22Rv1 (cell line): ENCODE data around the gene FUT1.

Source experiments
- CTCF ChIP-seq: fragments of 450-650 bp; IDR thresholded peaks from 2 replicates; pipeline ENCODE4 v1.5.1; 2017; ENCODE audit warnings: mild to moderate bottlenecking
- ZFX ChIP-seq: fragments of 450-650 bp; IDR thresholded peaks from 2 replicates; pipeline ENCODE4 v1.6.1; 2017; ENCODE audit warnings: antibody characterized with exemption, borderline replicate concordance

GRCh38 chr19:48739404-48740163 lies 12.9 kb downstream of the FUT1 start:
- TF ChIP-seq CTCF (no peak), ZFX (no peak)
